ENCODE results near the gene TAF1C. TPM values are rescaled to one million over a fixed set of nuclear protein-coding genes. Genes with fewer than 3 reads are reported as not detected.

Gene TAF1C
- total RNA-seq, 6 donors from 2014 or later: 23.2 to 227 (median 65.0) TPM

GRCh38 chr16:84184775-84185174 lies 2.1 kb downstream of the TAF1C start:
- H3K27ac ChIP-seq: peak overlapping the region; percentile 62 to 88 (median 67)
- H3K36me3 ChIP-seq: peaks cover 21 to 48% (median 42%) of the 10 kb centered on the region in 4 donors
- peak overlapping the region in 1 of 4 donors; percentile 75 for H3K4me3 ChIP-seq
- TF ChIP-seq CTCF (IDR thresholded peaks at IDR 0.05): no peak
- no peak for TF ChIP-seq POLR2AphosphoS5 (IDR thresholded peaks at IDR 0.05)
- no peak for TF ChIP-seq EP300 (IDR thresholded peaks at IDR 0.05)
- TF ChIP-seq POLR2A (IDR thresholded peaks at IDR 0.05): no peak
- DNase-seq: peak in 1 of 2 donors; percentile 37
- 69 to 70% methylated on average over 10 of the region's 10 CpGs for WGBS, 2 donors
- ATAC-seq (ENCODE audit: low FRiP score in 2 of 2): no peak
- H3K9me3 ChIP-seq: no peaks in the 10 kb centered on the region
- peaks cover 15 to 48% (median 30%) of the 10 kb centered on the region in 4 donors for H3K4me1 ChIP-seq
- H3K27me3 ChIP-seq: no peaks in the 10 kb centered on the region

GRCh38 chr16:84183911-84184591 lies 2.8 kb downstream of the TAF1C start:
- H3K4me1 ChIP-seq: peaks cover 15 to 55% (median 30%) of the 10 kb centered on the region in 4 donors
- H3K4me3 ChIP-seq: peak overlapping the region in 1 of 4 donors; percentile 75
- H3K27me3 ChIP-seq: no peaks in the 10 kb centered on the region
- TF ChIP-seq CTCF (IDR thresholded peaks at IDR 0.05) (peak in 2 of 6 experiments; percentile 23 to 35), EP300 (IDR thresholded peaks at IDR 0.05) (no peak)
- no peak for ATAC-seq (ENCODE audit: low FRiP score in 2 of 2)
- peaks cover 27 to 56% (median 49%) of the 10 kb centered on the region in 4 donors for H3K36me3 ChIP-seq
- no peak for DNase-seq
- peak overlapping the region; percentile 62 to 88 (median 67) for H3K27ac ChIP-seq
- H3K9me3 ChIP-seq: no peaks in the 10 kb centered on the region
- 76 to 77% methylated on average over 6 to 11 of the region's 11 CpGs for WGBS, 2 donors

DNA sequence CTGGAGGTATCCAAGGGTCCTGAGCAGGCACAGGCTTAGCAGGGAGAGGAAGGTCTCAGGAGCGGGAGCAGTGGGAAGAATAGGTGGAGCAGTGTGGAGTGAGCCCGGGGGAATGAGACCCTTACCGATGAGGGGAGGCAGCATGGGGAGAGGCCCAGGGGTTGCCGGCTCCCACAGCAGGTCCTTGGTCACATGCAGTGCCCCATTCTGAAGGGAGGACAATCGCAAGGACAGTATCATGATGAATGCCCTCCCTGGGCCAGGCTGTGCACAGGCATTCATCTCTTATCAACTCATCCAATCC lies 3.3 kb downstream of the TAF1C start:
- WGBS, 2 donors: 88 to 89% methylated on average over 4 to 5 of the region's 5 CpGs
- ATAC-seq (ENCODE audit: low FRiP score in 2 of 2) (no peak), DNase-seq (no peak)
- Histone ChIP-seq H3K4me1 (peaks cover 15 to 58% (median 30%) of the 10 kb centered on the region in 4 donors), H3K36me3 (peaks cover 29 to 61% (median 54%) of the 10 kb centered on the region in 4 donors), H3K4me3 (no peak overlapping the region), H3K9me3 (no peaks in the 10 kb centered on the region), H3K27me3 (no peaks in the 10 kb centered on the region), H3K27ac (peak overlapping the region; percentile 62 to 88 (median 67))
- TF ChIP-seq CTCF (IDR thresholded peaks at IDR 0.05) (no peak), EP300 (IDR thresholded peaks at IDR 0.05) (no peak), POLR2A (IDR thresholded peaks at IDR 0.05) (no peak), POLR2AphosphoS5 (IDR thresholded peaks at IDR 0.05) (no peak)

DNA sequence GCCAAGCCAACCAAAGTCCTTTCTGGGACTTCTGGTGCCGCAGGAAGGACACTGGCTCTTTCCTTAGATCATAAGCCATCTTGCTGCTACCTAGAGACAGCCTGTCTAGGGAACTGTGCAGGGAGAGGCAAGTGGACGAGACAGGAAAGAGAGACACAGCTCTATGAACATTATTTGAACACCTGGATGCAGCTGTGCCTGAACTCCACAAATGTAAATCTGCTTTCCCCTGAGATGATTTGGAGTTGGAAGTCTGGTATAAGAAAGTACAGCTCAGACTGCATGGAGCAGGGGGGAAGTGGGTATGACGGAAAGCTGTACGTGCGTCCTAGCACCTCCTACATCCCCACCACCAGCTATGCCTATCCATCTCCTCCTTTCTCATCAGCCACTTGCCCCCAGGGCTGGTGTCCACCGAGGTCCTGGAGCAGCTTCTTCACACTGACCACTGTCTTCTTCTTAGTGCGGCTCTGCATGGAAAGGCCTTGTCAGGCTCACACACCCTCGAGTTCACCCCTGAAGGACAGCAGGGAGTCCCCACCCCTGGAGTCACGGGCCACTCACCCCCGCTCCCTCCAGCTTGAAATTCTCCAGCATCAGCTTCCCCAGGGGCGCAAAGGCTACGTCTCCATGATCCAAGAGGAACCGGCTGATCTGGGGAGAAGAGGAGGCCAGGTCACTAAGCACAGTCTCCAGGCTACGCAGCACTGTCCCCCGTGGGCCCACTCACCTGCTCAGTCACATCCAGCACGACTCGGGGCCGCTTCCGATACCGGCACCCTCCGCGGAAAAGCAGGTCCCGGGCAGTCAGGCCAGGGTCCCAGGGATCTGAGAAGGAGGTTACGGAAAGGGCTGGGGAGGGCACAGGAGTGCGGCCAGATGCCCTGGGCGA lies 3.9 kb downstream of the TAF1C start:
- Histone ChIP-seq H3K36me3 (peaks cover 29 to 66% (median 58%) of the 10 kb centered on the region in 4 donors), H3K9me3 (no peaks in the 10 kb centered on the region), H3K27me3 (no peaks in the 10 kb centered on the region), H3K4me1 (peaks cover 15 to 64% (median 33%) of the 10 kb centered on the region in 4 donors), H3K4me3 (no peak overlapping the region), H3K27ac (peak overlapping the region; percentile 62 to 88 (median 67))
- ATAC-seq (ENCODE audit: low FRiP score in 2 of 2) (no peak), DNase-seq (peak in 1 of 2 donors; percentile 54)
- TF ChIP-seq POLR2A (IDR thresholded peaks at IDR 0.05) (no peak), POLR2AphosphoS5 (IDR thresholded peaks at IDR 0.05) (no peak), CTCF (IDR thresholded peaks at IDR 0.05) (no peak), EP300 (IDR thresholded peaks at IDR 0.05) (no peak)
- WGBS, 2 donors: 95% methylated on average over 22 to 26 of the region's 26 CpGs
